NCI-H2107 treated with DMSO at 0.1 percent for 48 hours (cell line): Measurements from ENCODE around the gene CHAT.
A peak's percentile ranks its signal among the peaks of the same experiment; 100 is the strongest.

Experiments
- DNase-seq: peaks from one replicate; lab custom pipeline; 2025; ENCODE audit not compliant: unreplicated experiment; lab: John Stamatoyannopoulos, UW

CHAT gene

DNA sequence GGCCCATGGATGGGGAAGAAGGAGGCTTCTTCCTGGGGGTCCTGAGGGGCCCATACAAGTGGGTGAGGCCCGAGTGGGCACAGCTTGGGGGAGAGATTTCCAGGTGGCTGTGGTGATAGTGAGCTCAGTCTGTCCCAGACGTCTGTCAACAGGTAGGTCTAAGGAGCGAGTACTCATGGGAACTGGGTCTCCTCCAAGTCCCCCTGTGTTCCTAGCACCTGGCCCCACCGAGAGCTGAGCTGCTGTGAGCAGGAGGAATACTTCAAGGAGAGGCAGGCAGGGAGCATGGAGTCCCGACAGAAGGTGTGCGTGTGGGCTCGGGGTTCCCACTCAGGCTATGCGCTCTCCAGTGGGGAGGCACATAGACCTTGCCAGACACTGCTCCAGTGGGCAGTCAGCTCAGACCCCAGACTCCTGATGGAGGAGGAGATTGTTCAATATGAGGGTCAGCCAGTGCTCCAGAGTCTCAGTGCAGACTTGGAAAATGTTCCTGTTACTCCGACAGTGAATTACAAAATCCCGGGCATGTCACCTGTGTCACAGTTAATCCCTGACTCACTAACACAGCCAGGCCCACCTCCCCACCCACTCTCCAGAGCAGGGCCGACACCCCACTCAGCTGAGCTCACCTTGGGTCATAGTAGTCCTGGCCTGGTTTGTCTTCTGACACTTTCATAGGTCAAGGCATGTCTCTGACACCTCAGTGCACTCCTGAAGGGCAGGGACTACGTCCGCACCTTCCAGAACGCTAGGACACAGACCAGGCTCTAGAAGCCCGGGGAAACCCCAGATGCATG, 37.4 kb downstream of the CHAT start:
- DNase-seq, result no peak

DNA sequence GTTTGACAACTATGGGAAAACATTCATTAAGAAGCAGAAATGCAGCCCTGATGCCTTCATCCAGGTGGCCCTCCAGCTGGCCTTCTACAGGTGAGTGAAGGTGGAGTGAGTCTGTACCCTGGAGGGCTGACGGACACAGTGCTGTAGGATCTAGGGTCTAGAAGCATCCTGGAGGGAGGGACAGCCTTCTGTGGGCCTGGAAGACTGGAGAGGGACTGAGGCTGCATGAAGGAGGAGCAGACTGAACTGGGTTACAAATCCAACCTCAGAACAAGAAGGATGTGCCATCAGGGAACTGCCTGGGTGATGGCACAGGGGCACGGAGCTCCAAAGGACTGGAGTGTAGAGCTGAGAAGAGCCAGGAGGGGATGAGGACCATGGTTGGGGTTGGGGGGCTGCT, 38.1 kb downstream of the CHAT start:
- DNase-seq, result no peak

DNA sequence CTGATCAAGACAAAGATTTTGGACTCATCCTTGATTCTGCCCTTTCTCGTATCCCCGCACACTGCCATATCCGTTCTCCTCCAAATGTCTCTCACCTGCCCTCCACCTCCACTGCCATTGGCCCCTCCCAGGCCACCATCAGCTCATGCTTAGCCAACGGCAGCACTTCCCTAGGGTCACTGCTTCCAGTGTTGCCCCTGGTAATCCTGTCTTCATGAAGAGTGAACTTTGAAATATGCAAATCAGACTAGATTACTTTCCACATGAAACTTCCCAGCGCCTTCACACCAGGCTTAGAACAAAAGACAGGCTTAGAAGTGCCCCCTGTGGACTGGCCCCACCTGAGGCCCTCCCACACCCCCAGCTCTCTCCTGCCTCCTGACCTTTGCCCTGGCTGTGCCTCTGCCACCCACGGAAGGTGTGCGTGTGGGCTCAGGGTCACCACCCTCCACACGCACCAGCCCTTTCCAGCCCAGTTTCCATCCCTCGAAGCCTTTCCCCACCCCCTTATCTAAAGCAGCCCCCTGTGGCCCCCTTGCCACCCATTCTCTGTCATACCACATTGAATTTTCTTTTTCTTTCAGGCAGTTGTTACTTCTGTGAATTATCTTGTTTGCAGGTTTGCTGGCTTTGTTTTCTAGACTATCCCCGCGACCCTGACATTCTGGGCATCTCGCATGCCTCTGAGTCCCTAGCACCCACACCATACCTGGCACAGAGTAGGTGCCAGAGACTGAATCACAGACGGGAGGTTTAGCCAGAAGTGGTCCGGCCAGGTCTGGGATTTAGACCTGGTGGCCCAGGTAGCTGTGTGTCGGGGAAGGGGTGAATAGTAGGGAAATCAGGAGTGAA, 38.8 kb downstream of the CHAT start:
- no peak for DNase-seq

DNA sequence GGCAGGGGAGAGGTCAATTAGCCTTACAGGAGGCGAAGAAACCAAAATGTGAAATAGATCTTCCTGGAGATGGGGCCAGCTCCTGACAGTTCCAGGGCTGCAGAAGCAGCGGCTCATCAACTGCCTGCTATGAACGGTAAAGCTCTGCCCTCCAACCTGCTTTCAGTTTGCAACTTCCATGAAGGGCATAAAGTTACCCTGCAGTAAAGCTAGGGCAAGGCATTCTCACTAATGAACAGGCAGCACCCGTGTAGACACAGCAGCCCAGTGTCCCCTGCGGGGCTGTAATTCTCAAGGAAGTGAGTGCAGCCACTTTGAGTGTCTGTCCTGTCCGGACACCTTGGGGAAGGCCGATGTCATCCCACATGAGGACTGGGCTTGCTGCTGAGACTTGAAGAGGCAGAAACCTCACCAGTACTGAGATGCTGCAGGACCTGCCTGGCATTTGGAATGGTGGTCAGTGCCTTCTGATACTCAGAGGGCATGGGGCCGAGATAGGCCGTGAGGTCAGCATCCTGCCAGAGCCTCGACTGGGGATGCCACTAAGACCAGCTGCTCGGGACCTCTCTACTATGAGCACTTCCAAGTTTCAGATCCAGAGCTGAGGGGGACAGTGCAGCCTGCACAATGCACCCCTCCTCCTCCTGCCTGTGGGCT, 39.6 kb downstream of the CHAT start:
- DNase-seq, result no peak

DNA sequence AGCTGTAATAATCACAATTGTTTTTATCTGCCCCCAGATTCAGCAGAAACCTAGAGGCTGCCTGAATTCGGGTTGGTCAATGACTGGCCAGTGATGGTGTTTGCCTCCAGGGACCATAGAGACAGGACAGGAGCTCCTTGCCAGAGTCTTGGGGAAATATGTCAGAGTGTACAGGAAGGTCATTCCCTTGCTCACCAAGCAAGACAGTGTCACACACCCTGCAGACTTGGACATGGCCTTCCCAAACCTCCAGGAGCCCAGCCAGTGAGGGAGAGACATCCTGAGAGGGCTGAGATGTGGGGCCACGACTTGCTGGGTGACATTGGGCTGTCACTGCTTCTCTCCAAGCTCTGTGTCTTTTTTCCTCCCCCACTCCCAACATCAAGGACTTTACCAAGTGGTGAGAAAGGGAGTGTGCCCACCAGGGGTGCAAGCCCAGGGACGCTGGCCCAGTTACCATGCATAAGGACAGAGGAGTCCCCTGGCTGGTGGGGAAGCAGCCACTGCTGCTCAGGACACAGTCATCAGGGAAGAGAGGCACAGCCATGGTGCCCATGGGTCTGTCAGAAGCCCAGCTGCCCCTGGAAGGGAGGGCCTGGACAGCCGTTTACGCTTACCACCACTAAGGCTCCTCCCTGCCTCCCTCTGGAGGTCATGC, 40.3 kb downstream of the CHAT start:
- no peak for DNase-seq

DNA sequence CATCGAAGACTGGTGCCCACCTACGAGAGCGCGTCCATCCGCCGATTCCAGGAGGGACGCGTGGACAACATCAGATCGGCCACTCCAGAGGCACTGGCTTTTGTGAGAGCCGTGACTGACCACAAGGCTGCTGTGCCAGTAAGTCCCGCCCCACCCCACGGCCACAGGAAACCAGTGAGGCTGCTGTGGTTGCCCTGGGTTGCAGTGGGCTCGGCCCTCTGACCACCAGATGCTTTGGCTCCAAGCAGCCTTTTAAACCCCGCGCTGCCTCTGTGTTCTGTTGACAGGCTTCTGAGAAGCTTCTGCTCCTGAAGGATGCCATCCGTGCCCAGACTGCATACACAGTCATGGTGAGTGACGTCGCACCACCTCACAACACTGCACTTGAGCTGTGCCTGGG, 41.3 kb downstream of the CHAT start:
- no peak for DNase-seq

DNA sequence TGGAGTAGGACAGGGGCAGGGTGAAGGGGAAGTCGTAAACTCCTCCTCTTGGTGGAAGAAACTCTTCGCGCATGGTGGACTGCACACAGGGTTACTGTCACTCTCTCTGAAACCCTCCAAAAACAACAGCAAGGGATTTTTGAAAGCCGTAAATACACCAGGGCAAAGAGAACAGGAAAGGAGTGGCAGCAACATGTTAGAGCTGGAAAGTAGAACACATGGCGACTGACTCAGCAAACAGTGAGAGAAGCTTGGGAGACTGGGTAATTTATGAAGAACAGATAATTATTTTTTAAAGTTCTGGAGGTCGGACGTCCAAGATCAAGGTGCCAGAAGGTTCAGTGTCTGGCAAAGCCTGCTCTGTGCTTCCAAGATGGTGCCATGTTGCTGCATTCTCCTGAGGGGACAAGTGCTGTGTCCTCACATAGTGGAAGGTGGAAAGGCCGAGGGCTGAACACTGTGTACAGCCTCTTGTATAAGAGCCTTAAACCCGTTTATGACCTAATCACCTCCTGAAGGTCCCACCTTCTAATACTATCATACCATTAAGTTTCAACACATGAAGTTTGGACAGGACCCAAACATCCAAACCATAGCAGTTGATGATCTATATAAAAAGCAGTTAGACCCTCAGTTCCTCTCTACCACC, 43.1 kb downstream of the CHAT start:
- DNase-seq, result no peak

DNA sequence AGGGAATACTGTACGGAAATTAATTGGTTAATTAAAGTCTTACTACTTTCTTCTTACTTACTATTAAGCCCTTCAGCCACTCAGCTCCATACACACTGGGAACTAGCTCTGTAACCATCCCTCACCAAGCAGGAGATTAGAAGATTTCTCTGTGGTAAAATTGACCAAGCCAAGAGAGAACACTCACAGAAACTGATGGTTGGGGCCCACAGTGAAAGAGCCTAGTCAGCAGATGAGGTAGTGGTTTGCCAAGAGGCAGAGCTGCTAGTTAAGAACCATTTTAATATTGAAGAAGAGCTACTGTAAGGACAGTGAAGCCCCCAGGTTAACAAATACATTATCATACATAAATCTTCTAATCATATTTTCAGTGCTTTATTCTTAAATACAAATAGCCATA, 43.8 kb downstream of the CHAT start:
- DNase-seq, result no peak

DNA sequence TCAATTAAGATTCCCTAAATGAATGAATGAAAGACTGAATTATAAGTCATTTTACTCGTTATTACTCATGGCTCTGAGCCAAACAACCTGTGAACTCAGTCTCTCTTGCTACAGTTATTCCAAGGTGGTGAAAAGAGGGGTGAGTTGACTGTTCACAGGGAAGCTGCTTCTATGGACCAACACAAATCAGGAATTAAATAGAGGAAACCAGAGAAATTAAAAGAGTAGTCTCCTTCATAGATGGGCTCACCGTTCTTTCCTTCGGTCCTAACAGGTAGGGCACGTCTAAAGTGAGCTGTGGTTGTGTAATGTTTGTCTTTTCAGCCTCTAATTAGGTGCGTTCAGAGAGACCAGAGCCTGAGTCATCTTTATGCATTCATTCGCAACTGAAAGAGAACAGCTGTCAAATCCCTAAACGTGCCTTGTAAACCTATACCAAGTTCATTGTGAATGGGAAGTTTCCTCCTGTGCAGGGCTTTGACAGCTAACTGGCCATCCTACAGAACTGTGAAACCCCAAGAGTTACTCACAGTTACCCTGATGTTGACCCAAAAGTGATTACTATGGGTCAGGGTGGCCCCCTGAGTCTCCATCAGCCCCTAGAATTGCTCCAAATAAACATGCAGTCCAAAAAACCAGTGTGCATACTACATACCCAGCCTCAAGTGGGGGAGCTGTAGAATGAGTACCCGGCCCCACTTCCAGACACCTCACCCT, 47.5 kb downstream of the CHAT start:
- peak; percentile 43 for DNase-seq

DNA sequence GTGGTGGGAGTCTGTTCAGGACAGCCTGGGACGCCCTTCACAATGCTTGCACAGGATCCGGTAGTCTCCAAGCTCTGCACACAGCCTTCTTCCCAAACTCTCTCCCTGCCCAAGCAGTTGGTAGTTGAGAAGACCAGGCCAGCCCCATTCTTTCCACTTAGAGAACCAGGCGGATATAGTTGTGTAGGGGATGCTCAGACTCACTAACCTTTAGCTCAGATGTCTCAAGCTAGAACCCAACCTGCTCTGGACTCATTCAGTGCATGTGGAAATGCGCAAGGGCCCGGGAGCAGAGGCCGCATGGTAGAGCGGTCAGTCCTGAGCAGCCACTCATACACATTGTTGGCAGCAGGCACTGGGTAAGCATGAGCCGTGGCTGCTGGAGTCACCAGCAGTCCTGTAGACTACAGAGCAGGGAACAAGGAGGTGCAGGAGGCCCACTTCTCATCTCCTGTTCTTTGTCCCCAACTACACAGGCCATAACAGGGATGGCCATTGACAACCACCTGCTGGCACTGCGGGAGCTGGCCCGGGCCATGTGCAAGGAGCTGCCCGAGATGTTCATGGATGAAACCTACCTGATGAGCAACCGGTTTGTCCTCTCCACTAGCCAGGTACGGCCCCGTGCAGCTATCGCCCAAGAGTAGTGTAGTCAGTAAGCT, 48.5 kb downstream of the CHAT start:
- DNase-seq, result no peak

DNA sequence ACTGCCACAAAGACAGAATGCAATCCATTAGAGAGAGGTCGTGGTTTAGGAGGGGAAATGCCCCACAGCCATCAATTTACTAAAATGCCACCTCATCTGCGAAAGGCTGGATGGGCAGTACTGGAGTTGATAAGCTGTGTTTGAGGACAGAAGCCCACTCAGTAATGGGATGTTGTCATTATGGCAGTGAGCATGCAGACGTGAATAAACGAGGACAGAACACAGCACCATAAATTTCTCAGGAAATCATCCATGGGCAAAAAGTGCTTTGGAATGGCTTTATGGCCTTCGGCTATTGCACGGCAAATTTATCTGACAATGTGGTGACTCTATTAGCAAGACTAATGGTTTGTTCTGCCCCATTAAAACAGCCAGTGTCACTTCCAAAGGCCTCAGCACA, 49.8 kb downstream of the CHAT start:
- DNase-seq, result no peak

DNA sequence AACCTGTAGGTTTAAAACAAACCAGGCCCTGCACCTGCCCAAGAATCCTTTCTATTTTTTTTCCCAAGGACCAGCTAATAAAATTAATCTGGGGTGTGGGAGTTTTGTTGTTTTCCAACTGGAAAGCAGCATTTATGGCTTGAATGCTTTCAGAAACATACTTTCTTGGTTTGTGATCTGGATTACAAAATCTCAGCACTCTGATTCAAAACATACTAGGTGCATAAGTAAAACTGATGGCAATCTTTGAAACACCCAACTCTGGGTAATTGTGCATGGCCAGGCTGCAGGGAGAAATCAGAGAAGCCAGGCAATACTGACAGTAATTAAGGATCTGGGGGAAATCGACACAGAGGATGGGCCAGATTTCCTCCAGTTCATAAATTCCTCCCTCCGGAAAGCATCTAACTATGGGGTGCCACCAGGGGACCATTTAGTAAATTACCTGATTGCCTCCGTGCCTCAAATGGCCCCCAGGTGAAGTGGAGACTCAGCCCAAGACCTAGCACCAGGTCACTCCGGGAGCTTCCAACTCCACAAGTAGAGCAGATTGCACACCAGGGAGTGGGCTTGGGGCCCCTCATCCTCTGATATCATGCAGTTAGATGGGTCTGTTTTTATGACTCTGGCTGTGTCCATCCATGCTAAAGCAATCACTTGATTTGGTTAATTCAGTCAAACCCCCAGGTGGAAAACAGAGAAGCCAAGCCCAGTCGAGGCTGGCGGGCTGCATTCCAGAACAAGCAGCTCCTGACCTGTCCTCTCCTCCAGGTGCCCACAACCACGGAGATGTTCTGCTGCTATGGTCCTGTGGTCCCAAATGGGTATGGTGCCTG, 50.4 kb downstream of the CHAT start:
- no peak for DNase-seq

DNA sequence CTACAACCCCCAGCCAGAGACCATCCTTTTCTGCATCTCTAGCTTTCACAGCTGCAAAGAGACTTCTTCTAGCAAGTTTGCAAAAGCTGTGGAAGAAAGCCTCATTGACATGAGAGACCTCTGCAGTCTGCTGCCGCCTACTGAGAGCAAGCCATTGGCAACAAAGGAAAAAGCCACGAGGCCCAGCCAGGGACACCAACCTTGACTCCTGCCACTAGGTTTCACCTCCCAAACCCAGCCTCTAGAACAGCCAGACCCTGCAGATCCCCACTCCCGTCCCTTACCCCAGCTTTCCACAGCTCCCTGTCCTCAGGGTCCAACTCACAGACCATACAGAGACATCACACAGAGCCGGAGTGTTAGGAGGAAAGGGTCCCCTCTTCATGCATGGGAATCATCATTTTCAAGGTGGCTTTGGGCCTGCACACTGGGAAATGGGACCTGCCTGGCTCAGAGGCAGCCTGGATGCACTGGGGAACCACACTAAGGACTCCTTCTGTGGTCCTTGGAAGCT, 51.1 kb downstream of the CHAT start:
- no peak for DNase-seq

DNA sequence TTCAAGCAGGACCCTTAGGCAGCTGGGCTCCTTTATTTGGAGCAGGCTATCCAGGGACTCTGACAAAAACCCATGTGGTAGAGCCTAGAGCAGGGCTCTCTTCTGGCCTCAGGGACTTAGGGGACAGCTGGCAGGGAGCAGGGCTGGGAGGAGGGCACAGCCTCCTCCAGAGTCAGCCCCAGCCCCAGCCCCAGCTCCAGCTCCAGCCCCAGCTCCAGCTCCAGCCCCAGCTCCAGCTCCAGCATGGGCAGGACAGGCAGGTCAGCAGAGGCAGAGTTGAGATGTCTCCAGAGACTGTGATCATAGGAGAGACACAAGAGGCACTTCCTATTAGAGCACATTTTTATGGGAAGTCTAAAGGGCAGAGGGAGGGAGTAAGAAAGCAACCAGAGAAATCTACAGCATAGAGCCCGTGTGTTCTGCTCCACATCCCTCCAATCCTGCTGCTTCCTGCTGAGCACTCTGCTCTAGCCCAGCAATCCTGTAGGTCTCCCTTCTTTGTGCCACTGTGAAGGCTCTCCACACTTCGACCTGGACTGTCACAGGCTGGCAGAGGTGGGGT, 52.3 kb downstream of the CHAT start:
- DNase-seq, result no peak

DNA sequence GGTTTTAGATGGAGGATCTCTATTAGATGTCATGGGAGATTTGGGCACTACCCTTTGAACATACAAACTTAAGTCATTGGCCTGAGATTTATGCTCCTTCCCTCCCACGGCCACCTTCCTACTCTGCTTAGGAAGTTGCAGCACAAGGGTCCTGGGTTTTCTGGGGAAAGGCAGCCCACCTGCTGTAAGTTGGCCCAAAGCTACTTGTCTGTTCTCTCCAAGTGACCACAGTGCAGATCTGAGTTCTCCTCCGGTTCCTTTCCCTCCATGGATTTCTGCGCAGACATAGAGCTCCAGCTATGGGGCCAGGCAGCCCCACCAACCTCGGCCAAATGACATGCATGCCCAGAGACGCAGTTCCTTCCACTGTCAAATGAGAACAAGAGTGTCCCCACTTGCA, 52.8 kb downstream of the CHAT start:
- no peak for DNase-seq

DNA sequence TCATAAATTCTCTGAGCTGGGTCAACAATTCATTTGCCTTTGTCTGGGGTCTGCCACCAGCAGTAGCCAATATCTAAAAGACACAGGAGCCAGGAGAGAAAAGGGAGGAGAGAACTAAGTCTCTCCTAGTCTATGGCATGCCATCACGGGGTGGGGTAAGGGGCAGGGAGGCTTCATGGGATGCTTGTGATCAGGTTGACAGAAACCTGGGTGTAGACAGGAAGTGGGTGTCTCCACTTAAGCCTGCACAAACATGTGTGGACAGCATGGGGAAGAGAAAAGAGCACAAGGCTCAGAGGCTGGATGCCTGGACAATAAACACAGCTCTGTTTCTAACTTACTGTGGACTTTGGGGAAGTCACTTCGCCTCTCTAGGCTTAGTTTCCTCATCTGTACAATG, 54.2 kb downstream of the CHAT start:
- DNase-seq, result no peak

DNA sequence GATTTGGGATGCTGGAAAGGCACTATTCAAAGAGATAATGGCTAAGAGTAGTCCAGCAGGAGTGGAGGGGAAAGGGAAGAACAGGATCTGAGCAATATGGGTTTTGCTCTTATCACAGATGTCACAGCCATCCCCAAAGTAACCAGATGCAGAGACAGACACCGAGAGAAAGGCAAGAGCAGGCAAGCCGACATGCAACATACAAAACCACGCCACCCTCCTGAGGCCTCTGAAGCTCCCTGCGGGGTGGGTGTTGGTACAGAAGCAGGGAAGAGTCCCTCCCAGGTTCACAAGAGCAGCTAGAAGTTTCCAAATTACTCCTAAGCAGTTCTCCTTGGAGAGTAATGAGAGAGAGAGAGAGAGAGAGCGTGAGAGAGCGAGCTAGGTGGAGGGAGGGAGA, 54.8 kb downstream of the CHAT start:
- no peak for DNase-seq

DNA sequence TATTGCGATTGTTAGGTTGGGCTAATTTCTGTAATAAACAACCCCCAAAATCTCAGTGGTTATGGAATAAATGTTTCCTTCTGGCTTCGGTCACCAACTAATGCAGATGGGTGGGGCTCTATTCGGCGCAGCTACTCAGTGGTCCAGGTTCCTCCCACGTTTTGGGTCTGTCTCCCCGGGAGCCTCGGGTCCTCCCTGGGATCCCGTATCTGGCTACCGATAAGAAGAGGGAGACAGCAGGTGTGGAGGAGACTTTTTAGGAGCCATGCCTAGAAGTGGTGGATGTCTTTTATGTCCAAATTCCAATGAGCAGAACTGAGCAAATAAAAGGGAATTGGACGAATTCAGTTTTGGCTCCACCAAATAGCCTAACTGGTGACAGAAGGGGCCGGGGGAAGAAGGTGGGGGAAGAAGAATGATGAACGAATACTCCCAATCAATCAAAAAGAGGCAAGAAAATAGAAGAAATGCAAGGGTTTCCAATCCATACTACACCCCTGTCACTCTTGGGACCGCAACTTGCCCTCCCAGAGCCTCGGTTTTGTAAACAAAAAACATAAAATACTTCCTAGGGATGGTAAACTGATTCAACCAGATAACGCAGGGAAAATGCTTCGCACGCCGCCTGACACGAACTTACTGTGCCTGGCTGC, 65.1 kb downstream of the CHAT start:
- no peak for DNase-seq
